H1 (cell line): ENCODE measurements around the gene TAF4. TPM values are rescaled to one million over a fixed set of nuclear protein-coding genes. Genes with fewer than 3 reads are reported as not detected.

ENCODE experiments used
- BRCA1 ChIP-seq: IDR thresholded peaks from 2 replicates; pipeline ENCODE4 v1.6.1; 2012; ENCODE audit warnings: low read depth, low read length, improper control_type of control experiment
- EZH2 ChIP-seq: fragments of 200-600 bp; sonication (generic); IDR thresholded peaks from 2 replicates; pipeline ENCODE4 v1.7.1; 2012; ENCODE audit warnings: low read depth, mild to moderate bottlenecking, moderate library complexity, low read length, inconsistent platforms; ENCODE audit not compliant: severe bottlenecking
- MAX ChIP-seq: IDR thresholded peaks from 2 replicates; pipeline ENCODE4 v1.6.1; 2012; ENCODE audit warnings: inconsistent platforms
- SIN3A ChIP-seq, 2 experiments: IDR thresholded peaks in 1 of 2; conservative IDR thresholded peaks in 1 of 2; 2 replicates each; pipeline ENCODE4 v1.6.1; 2011 to 2012; ENCODE audit warnings: low read length in 2 of 2, improper control_type of control experiment in 1 of 2, low read depth in 1 of 2, mild to moderate bottlenecking in 1 of 2
- SIX5 ChIP-seq: IDR thresholded peaks from 2 replicates; pipeline ENCODE4 v1.6.1; 2011; ENCODE audit warnings: mild to moderate bottlenecking, low read depth, low read length
- TAF7 ChIP-seq: optimal IDR thresholded peaks from 2 replicates; pipeline ENCODE3; 2011; ENCODE audit warnings: low read depth, mild to moderate bottlenecking, inconsistent platforms, low read length, moderate library complexity, borderline replicate concordance
- TBP ChIP-seq: IDR thresholded peaks from 2 replicates; pipeline ENCODE4 v1.6.1; 2011; ENCODE audit warnings: low read depth, low read length, improper control_type of control experiment
- TCF12 ChIP-seq: IDR thresholded peaks from 2 replicates; pipeline ENCODE4 v1.6.1; 2011; ENCODE audit warnings: low read depth, mild to moderate bottlenecking, low read length
- polyA plus RNA-seq, 7 experiments: library from polyadenylated mRNA; depleted of rRNA in 3 of 7; stranded (reverse) in 5 of 7; unstranded in 2 of 7; fragments of >200 nt in 5 of 7; fragments of 200-250 nt in 2 of 7; gene quantifications; 1 replicate in 5 of 7; 2 replicates in 1 of 7; 4 replicates in 1 of 7; pipeline versions ENCODE4 v1.2.1 to v1.2.3, GENCODE V29; 2011 to 2013; ENCODE audit warnings: missing spikeins in 2 of 7, mixed read lengths in 2 of 7
- total RNA-seq: library from RNA; stranded (reverse); fragmentation: NEBNext Ultra II Directional; extraction: Animal tissue kit (Norgen Biotek cat#: 25700); gene quantifications from 2 replicates; pipeline ENCODE4 v1.2.1, GENCODE V29; 2021
- TF ChIP-seq, protein P1 (sequence below): IDR thresholded peaks from 2 replicates; pipeline ENCODE4 v1.6.1; 2011; ENCODE audit warnings: low read length, improper control_type of control experiment

TAF4 gene
- total and polyA plus RNA-seq, 2 of the 8 experiments (the other 6 are each of a cell fraction or from before 2014, with no cell fraction given): 16.0 to 30.1 TPM

GRCh38 chr20:62009322-62009721 lies 56.4 kb downstream of the TAF4 start (continued):
- TF ChIP-seq TCF12: no peak
- no peak for TF ChIP-seq SIX5
- no peak for TF ChIP-seq SIN3A (conservative IDR thresholded peaks at IDR 0.05 in 1 of 2, IDR thresholded peaks at IDR 0.05 in 1 of 2; ENCODE audit: low read depth in 1 of 2, low read length in 2 of 2)
- TF ChIP-seq EZH2: no peak
- TF ChIP-seq TAF7: no peak
- no peak for TF ChIP-seq TBP
- no peak for TF ChIP-seq MAX
- no peak for TF ChIP-seq BRCA1
- TF ChIP-seq, protein P1, sequence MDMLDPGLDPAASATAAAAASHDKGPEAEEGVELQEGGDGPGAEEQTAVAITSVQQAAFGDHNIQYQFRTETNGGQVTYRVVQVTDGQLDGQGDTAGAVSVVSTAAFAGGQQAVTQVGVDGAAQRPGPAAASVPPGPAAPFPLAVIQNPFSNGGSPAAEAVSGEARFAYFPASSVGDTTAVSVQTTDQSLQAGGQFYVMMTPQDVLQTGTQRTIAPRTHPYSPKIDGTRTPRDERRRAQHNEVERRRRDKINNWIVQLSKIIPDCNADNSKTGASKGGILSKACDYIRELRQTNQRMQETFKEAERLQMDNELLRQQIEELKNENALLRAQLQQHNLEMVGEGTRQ: no peak
